GM12892 (cell line): ENCODE measurements around the gene AASDH.

Experiments used
- POLR2A ChIP-seq: IDR thresholded peaks from 2 replicates; pipeline ENCODE4 v1.6.1; 2011; ENCODE audit warnings: low read depth, low read length, control low read depth
- POLR2AphosphoS5 ChIP-seq: IDR thresholded peaks from 2 replicates; pipeline ENCODE4 v1.6.1; 2011; ENCODE audit warnings: low read depth, low read length, control low read depth
- TAF1 ChIP-seq: IDR thresholded peaks from 2 replicates; pipeline ENCODE4 v1.6.1; 2011; ENCODE audit warnings: low read depth, mild to moderate bottlenecking, control low read depth, low read length, borderline replicate concordance

DNA sequence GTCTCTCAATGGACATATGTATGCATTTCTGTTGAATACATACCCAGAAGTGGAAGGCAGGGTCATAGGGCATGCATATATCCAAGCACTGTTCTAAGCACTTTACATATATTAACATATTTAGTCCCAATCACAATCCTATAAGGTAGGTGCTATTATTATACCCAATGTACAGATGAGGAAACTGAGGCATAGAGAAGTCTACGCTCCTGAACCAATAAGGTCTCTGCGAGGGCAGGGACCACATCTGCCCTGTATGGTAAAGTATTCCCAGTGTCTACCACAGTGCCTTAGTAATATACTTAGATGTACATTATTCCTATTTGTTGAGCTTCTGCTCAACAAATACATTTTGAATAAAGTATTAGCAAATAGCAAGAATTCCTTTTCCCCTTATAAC, 42.9 kb upstream of the AASDH start:
- TF ChIP-seq POLR2AphosphoS5 = no peak
- TF ChIP-seq POLR2A = no peak
- no peak for TF ChIP-seq TAF1
